CD14-positive monocyte (primary cell): Measurements from ENCODE around the gene FBXW11. TPM values are rescaled to one million over a fixed set of nuclear protein-coding genes. Genes with fewer than 3 reads are reported as not detected.

Source experiments
- DNase-seq, 3 donors: peaks; one replicate each; pipeline ENCODE4 v3.0.0-alpha.2; 2011 to 2022
- H2AFZ ChIP-seq: 2 replicates; pipeline ENCODE4 v1.6.0; 2012; ENCODE audit warnings: mild to moderate bottlenecking, low read depth, low read length, inconsistent platforms; ENCODE audit not compliant: insufficient read depth, poor library complexity, severe bottlenecking
- H3K27ac ChIP-seq, 2 donors: 1 replicate in 1 of 2; 2 replicates in 1 of 2; pipeline ENCODE4 v1.5.1; 2012 to 2013; ENCODE audit warnings: low read length in 2 of 2, control low read depth in 1 of 2, inconsistent platforms in 1 of 2, low read depth in 1 of 2, mild to moderate bottlenecking in 1 of 2
- H3K27me3 ChIP-seq, 2 donors: one replicate each; pipeline versions ENCODE4 v1.6.0 to v1.6.1; 2011 to 2013; ENCODE audit warnings: low read length in 2 of 2; ENCODE audit not compliant: control insufficient read depth in 2 of 2, insufficient read depth in 2 of 2
- H3K36me3 ChIP-seq, 2 donors: replicated peaks in 1 of 2; 1 replicate in 1 of 2; 2 replicates in 1 of 2; pipeline versions ENCODE4 v1.5.1 to v1.6.1; 2012 to 2013; ENCODE audit warnings: low read length in 2 of 2, control low read depth in 1 of 2, inconsistent platforms in 1 of 2, mild to moderate bottlenecking in 1 of 2; ENCODE audit not compliant: insufficient read depth in 2 of 2, control insufficient read depth in 1 of 2
- H3K4me1 ChIP-seq, 2 donors: 1 replicate in 1 of 2; 2 replicates in 1 of 2; pipeline versions ENCODE4 v1.5.1 to v1.6.1; 2012 to 2013; ENCODE audit warnings: low read length in 2 of 2, control low read depth in 1 of 2, inconsistent platforms in 1 of 2, mild to moderate bottlenecking in 1 of 2, moderate library complexity in 1 of 2; ENCODE audit not compliant: insufficient read depth in 2 of 2, control insufficient read depth in 1 of 2
- H3K4me2 ChIP-seq: replicated peaks from 2 replicates; pipeline ENCODE3; 2012; ENCODE audit warnings: low read length, moderate library complexity, mild to moderate bottlenecking; ENCODE audit not compliant: poor library complexity, severe bottlenecking; ENCODE audit errors: extremely low read depth
- H3K4me3 ChIP-seq, 3 experiments: fragments of 200-600 bp in 1 of 3; sonication (generic) in 1 of 3; replicated peaks in 1 of 3; 1 replicate in 2 of 3; 2 replicates in 1 of 3; pipeline ENCODE4 v1.5.1; 2011 to 2013; ENCODE audit warnings: low read length in 3 of 3, mild to moderate bottlenecking in 3 of 3, control low read depth in 2 of 3, low read depth in 2 of 3, inconsistent platforms in 1 of 3, moderate library complexity in 1 of 3
- H3K79me2 ChIP-seq: 2 replicates; pipeline ENCODE4 v1.6.0; 2012; ENCODE audit warnings: mild to moderate bottlenecking, control low read depth, inconsistent platforms, low read length, moderate library complexity; ENCODE audit not compliant: insufficient read depth
- H3K9ac ChIP-seq: 2 replicates; pipeline ENCODE4 v1.6.0; 2017; ENCODE audit warnings: low read length, mild to moderate bottlenecking; ENCODE audit not compliant: insufficient read depth, poor library complexity, severe bottlenecking
- H3K9me3 ChIP-seq, 2 donors: replicated peaks in 1 of 2; 1 replicate in 1 of 2; 2 replicates in 1 of 2; pipeline versions ENCODE4 v1.5.1 to v1.6.1; 2012 to 2013; ENCODE audit warnings: low read length in 2 of 2, control low read depth in 1 of 2; ENCODE audit not compliant: control insufficient read depth in 1 of 2, insufficient read depth in 1 of 2
- H4K20me1 ChIP-seq: 2 replicates; pipeline ENCODE4 v1.6.0; 2012; ENCODE audit warnings: mild to moderate bottlenecking, low read length, control low read depth, moderate library complexity; ENCODE audit not compliant: insufficient read depth
- H3K27ac Mint-ChIP-seq, 7 donors: one replicate each; pipeline ENCODE4 v1.8.0; 2020; ENCODE audit warnings: mild to moderate bottlenecking in 7 of 7, mixed read lengths in 7 of 7, moderate library complexity in 6 of 7, inconsistent platforms in 2 of 7
- H3K27me3 Mint-ChIP-seq, 3 donors: one replicate each; pipeline ENCODE4 v1.8.0; 2021 to 2022; ENCODE audit warnings: low read depth in 3 of 3, mild to moderate bottlenecking in 3 of 3, mixed read lengths in 3 of 3, moderate library complexity in 3 of 3, inconsistent platforms in 1 of 3
- H3K36me3 Mint-ChIP-seq, 2 donors: one replicate each; pipeline ENCODE4 v1.8.0; 2020; ENCODE audit warnings: mixed read lengths in 2 of 2, inconsistent platforms in 1 of 2, mild to moderate bottlenecking in 1 of 2
- H3K4me1 Mint-ChIP-seq: one replicate; pipeline ENCODE4 v1.8.0; 2020; ENCODE audit warnings: mild to moderate bottlenecking, mixed read lengths
- H3K4me3 Mint-ChIP-seq, 2 donors: one replicate each; pipeline ENCODE4 v1.8.0; 2020; ENCODE audit warnings: mild to moderate bottlenecking in 2 of 2, mixed read lengths in 2 of 2, moderate library complexity in 1 of 2
- H3K9me3 Mint-ChIP-seq, 7 donors: one replicate each; pipeline ENCODE4 v1.8.0; 2020 to 2022; ENCODE audit warnings: mixed read lengths in 7 of 7, mild to moderate bottlenecking in 6 of 7, moderate library complexity in 6 of 7, inconsistent platforms in 2 of 7
- WGBS: methylation state at CpG from one replicate; pipeline ENCODE4 v1.1.5; 2013; ENCODE audit warnings: missing lambda C conversion rate; ENCODE audit not compliant: insufficient coverage; 5-methylcytosine and 5-hydroxymethylcytosine counted together
- intact Hi-C, 2 donors: fragments of 100-400 bp; cut with micrococcal nuclease; formaldehyde crosslinking; loops; one replicate each; pipeline versions ENCODE4 v1.15.0 to v1.15.1; 2023
- polyA plus RNA-seq, 3 donors: library from polyadenylated mRNA; depleted of rRNA in 1 of 3; unstranded in 2 of 3; stranded (reverse) in 1 of 3; fragments of 300-500 nt in 2 of 3; fragments of >200 nt in 1 of 3; fragmentation: Illumina TruSeq in 2 of 3; gene quantifications; 1 replicate in 2 of 3; 2 replicates in 1 of 3; pipeline ENCODE4 v1.2.3, GENCODE V29; 2012 to 2021
- TF ChIP-seq, protein P1 (sequence below): fragments of 200-600 bp; IDR thresholded peaks from one replicate; pipeline ENCODE4 v1.8.0; 2022; ENCODE audit warnings: antibody characterized with exemption, mild to moderate bottlenecking

FBXW11 gene
- polyA plus RNA-seq, 3 donors = 15.0 to 24.5 (median 18.2) TPM

GRCh38 chr5:171957591-171958251 lies 48.7 kb downstream of the FBXW11 start:
- Histone ChIP-seq H3K9me3 (no peaks in the 10 kb centered on the region), H4K20me1 (peaks cover 100% of the 10 kb centered on the region), H3K79me2 (peaks cover 99% of the 10 kb centered on the region), H3K4me2 (no peak overlapping the region), H3K36me3 (peaks cover 0 to 3% of the 10 kb centered on the region in 2 donors), H3K4me1 (peaks cover 6 to 24% of the 10 kb centered on the region in 2 donors), H3K9ac (no peak overlapping the region), H3K27ac (no peak overlapping the region), H3K4me3 (no peak overlapping the region), H2AFZ (no peak overlapping the region), H3K27me3 (no peaks in the 10 kb centered on the region)
- peaks cover 44% of the 10 kb centered on the region for H3K4me1 Mint-ChIP-seq
- no peaks in the 10 kb centered on the region for H3K27me3 Mint-ChIP-seq
- DNase-seq = no peak
- WGBS = 38% methylated on average over 6 of the region's 9 CpGs
- H3K27ac Mint-ChIP-seq = peak overlapping the region in 2 of 7 donors; percentile 44 to 57
- H3K4me3 Mint-ChIP-seq = no peak overlapping the region
- H3K36me3 Mint-ChIP-seq = peaks cover 0 to 10% of the 10 kb centered on the region in 2 donors
- intact Hi-C loops = no loop called here
- TF ChIP-seq, protein P1, sequence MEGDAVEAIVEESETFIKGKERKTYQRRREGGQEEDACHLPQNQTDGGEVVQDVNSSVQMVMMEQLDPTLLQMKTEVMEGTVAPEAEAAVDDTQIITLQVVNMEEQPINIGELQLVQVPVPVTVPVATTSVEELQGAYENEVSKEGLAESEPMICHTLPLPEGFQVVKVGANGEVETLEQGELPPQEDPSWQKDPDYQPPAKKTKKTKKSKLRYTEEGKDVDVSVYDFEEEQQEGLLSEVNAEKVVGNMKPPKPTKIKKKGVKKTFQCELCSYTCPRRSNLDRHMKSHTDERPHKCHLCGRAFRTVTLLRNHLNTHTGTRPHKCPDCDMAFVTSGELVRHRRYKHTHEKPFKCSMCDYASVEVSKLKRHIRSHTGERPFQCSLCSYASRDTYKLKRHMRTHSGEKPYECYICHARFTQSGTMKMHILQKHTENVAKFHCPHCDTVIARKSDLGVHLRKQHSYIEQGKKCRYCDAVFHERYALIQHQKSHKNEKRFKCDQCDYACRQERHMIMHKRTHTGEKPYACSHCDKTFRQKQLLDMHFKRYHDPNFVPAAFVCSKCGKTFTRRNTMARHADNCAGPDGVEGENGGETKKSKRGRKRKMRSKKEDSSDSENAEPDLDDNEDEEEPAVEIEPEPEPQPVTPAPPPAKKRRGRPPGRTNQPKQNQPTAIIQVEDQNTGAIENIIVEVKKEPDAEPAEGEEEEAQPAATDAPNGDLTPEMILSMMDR = no peak
- no peaks in the 10 kb centered on the region for H3K9me3 Mint-ChIP-seq

DNA sequence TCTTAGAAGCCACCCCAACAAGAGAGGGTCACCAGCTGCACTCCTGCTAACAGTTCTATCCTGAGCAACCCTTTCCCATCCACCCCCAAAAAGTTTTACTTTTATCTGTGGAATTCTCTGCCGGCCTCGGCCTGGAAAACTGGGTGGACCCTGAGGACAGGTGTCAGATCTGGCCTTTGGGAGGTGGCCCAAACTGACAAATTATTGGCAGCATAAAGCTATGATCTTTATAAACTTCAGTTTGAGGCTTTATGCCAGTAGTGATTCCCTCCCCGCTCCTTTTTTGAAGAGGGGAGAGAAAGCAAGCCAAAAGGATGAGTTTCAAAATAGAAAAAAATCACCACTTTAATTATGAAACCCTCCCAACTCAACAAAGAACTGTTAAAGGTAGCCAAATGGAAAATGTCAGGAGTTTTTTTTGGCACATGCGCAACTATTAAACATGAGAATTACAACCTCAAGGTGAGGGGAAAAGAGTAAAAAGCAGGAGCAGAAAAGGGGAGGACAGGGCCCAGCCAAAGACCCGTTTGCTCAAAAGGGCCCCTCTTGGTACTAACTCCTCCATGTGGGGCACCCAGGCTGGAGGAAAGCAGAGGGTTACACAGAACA lies 49.4 kb downstream of the FBXW11 start:
- Histone ChIP-seq H3K4me3 (no peak overlapping the region), H3K79me2 (peaks cover 96% of the 10 kb centered on the region), H2AFZ (no peak overlapping the region), H3K27ac (no peak overlapping the region), H3K4me1 (peaks cover 6 to 18% of the 10 kb centered on the region in 2 donors), H3K9me3 (no peaks in the 10 kb centered on the region), H3K36me3 (peaks cover 0 to 3% of the 10 kb centered on the region in 2 donors), H4K20me1 (peaks cover 98% of the 10 kb centered on the region), H3K4me2 (no peak overlapping the region), H3K27me3 (no peaks in the 10 kb centered on the region), H3K9ac (no peak overlapping the region)
- no peak for DNase-seq
- intact Hi-C loops = no loop called here
- Mint-ChIP-seq H3K4me1 (peaks cover 43% of the 10 kb centered on the region), H3K27me3 (no peaks in the 10 kb centered on the region), H3K36me3 (peaks cover 0 to 10% of the 10 kb centered on the region in 2 donors), H3K4me3 (no peak overlapping the region), H3K27ac (peak overlapping the region in 1 of 7 donors; percentile 57), H3K9me3 (no peaks in the 10 kb centered on the region)
- 94% methylated on average over 2 of the region's 5 CpGs for WGBS
- TF ChIP-seq, protein P1 = no peak
